Measurements from ENCODE around the gene SCAMP2.

The SCAMP2 gene

GRCh38 chr15:74847432-74847831 is 25.7 kb downstream of the SCAMP2 start:
- no peak for TF ChIP-seq ISL1 (CRISPR knock-in tag; IDR thresholded peaks at IDR 0.05)
- TF ChIP-seq CSRNP3 (CRISPR knock-in tag; IDR thresholded peaks at IDR 0.05): no peak
- no peak for TF ChIP-seq ESRRG (CRISPR knock-in tag; IDR thresholded peaks at IDR 0.05)
- TF ChIP-seq PPARA (CRISPR knock-in tag; IDR thresholded peaks at IDR 0.05; ENCODE audit: borderline replicate concordance): no peak
- no peak for TF ChIP-seq RARB (CRISPR knock-in tag; IDR thresholded peaks at IDR 0.05)
- TF ChIP-seq ARNTL (CRISPR knock-in tag; IDR thresholded peaks at IDR 0.05; ENCODE audit: borderline replicate concordance, low read depth): no peak
- TF ChIP-seq ZFP3 (CRISPR knock-in tag; IDR thresholded peaks at IDR 0.05): no peak
- TF ChIP-seq TCF4 (CRISPR knock-in tag; IDR thresholded peaks at IDR 0.05; ENCODE audit: borderline replicate concordance): no peak
- no peak for TF ChIP-seq GLIS3 (CRISPR knock-in tag; IDR thresholded peaks at IDR 0.05)
- ATAC-seq: no peak

GRCh38 chr15:74845581-74845980 is 27.6 kb downstream of the SCAMP2 start:
- ATAC-seq: no peak
- TF ChIP-seq CSDC2 (CRISPR knock-in tag; IDR thresholded peaks at IDR 0.05) (no peak), ZC3H10 (CRISPR knock-in tag; IDR thresholded peaks at IDR 0.05) (no peak), ZNF70 (CRISPR knock-in tag; IDR thresholded peaks at IDR 0.05) (no peak), PATZ1 (CRISPR knock-in tag; IDR thresholded peaks at IDR 0.05; ENCODE audit: borderline replicate concordance) (no peak), ESRRG (CRISPR knock-in tag; IDR thresholded peaks at IDR 0.05) (no peak), ZNF8 (CRISPR knock-in tag; IDR thresholded peaks at IDR 0.05) (no peak), TCF4 (CRISPR knock-in tag; IDR thresholded peaks at IDR 0.05; ENCODE audit: borderline replicate concordance) (no peak), BACH2 (CRISPR knock-in tag; IDR thresholded peaks at IDR 0.05; ENCODE audit: borderline replicate concordance) (no peak), CSRNP3 (CRISPR knock-in tag; IDR thresholded peaks at IDR 0.05) (no peak), TSHZ2 (CRISPR knock-in tag; IDR thresholded peaks at IDR 0.05) (no peak)

- TF ChIP-seq CSDC2 (CRISPR knock-in tag; IDR thresholded peaks at IDR 0.05) (no peak), ARNTL (CRISPR knock-in tag; IDR thresholded peaks at IDR 0.05; ENCODE audit: borderline replicate concordance, low read depth) (no peak), TSHZ2 (CRISPR knock-in tag; IDR thresholded peaks at IDR 0.05) (no peak), ZFP30 (CRISPR knock-in tag; IDR thresholded peaks at IDR 0.05) (no peak), ZC3H10 (CRISPR knock-in tag; IDR thresholded peaks at IDR 0.05) (no peak), RARB (CRISPR knock-in tag; IDR thresholded peaks at IDR 0.05) (no peak), ESRRG (CRISPR knock-in tag; IDR thresholded peaks at IDR 0.05) (no peak), POU6F1 (CRISPR knock-in tag; IDR thresholded peaks at IDR 0.05; ENCODE audit: borderline replicate concordance, low read depth) (no peak), ZFP3 (CRISPR knock-in tag; IDR thresholded peaks at IDR 0.05) (no peak)
- no peak for ATAC-seq
Measured at GRCh38 chr15:74845208-74845568, 28.0 kb downstream of the SCAMP2 start.

All from SK-N-SH treated with all-trans-retinoic acid at 6 μM for 48 hours (cell line).